NCI-H1092 (cell line): ENCODE data around the gene KLHL29.

Source experiments
- DNase-seq: peaks from one replicate; lab custom pipeline; 2025; lab: John Stamatoyannopoulos, UW

Gene KLHL29

DNA sequence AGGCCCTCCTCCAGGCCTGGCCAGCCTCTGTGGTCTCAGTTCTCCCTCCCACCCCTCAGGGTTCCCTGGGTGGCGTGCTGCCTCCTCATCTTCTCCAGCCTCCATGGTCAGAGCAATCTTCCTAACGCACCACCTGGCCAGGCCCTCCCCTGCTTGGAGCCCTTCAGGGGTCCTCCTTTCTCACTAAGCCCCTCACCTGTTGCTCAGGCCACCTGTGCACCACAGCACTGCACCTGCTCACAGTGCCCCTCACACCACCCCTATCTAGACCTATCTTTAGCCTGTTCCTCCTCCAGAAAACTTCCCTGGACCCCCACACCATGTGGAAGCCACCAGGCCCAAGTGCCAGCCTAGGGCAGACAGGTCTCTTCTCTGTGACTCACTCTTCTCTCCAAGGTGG, 274.8 kb downstream of the KLHL29 start:
- no peak for DNase-seq

DNA sequence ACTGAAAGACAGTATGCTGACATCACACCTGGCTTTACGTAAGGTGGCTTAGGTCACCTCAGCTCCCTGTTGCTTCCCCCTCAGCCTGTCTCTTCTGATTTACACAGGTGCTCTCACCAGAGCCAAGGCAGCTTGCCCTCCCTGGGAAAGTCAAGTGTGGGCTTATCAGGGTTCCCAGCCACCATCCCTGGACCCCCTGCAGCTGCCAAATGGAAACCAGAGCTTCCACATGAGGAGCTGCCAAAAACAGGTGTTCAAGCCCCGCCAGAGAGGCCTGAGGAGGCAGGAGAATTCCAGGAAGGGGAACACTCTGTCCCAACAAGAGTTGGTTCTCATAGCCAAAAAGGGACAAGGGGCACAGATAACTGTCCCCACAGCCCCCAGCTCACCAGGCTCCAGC, 275.3 kb downstream of the KLHL29 start:
- DNase-seq: no peak

DNA sequence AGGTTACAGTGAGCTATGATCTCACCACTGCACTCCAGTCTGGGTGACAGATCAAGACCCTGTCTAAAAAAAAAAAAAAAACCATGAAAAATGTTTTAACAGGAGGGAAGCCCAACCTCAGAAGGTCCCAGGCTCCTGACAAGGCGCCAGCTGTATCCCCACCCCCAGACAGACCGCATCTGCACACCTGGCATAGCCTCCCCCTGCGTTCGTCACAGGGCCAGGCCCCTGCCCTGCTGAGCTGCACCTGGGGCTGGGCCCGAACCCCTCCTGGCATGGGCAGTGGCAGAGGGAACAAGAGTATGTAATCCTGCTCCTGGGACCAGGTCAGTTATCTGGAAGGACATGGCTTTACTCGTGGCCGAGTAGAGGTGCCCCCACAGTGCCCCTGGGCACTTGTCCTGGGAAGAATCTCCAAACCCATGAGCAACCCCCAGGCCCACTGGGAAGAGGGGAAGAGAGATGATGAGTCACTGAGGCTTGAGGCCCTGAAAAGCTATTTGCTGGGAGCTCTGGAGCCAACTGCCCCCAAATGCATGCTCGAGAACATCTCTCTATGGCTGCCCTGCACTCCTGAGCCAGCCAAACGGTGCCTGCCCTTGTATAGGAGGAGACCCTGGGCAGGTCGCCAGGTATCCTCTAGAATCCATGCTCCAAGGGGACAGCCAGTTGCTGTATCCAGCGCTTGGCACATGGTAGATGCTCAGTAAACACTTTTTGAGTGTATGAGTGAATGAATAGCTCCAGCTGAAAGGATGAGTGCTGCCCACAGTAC, 276.5 kb downstream of the KLHL29 start:
- no peak for DNase-seq

DNA sequence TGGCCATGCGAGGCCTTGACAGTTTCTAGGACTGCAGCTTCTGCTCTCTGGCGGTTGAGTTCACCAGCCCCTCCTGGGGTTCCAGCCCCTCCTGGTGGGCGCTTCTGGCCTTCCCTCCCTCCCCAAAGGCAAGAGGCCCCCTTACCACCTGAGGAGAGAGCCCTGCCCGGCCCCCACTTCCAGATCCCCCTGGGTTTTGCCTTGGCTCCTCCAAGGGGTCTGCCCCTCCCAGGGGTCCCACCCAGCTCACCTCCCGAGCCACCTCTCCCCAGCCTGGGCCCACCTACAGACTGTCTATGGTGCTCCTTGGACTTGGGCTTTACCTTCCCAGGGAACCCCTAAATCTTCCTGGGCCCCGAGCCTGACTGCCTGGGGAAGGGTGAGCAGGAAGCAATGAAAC, 277.5 kb downstream of the KLHL29 start:
- no peak for DNase-seq

DNA sequence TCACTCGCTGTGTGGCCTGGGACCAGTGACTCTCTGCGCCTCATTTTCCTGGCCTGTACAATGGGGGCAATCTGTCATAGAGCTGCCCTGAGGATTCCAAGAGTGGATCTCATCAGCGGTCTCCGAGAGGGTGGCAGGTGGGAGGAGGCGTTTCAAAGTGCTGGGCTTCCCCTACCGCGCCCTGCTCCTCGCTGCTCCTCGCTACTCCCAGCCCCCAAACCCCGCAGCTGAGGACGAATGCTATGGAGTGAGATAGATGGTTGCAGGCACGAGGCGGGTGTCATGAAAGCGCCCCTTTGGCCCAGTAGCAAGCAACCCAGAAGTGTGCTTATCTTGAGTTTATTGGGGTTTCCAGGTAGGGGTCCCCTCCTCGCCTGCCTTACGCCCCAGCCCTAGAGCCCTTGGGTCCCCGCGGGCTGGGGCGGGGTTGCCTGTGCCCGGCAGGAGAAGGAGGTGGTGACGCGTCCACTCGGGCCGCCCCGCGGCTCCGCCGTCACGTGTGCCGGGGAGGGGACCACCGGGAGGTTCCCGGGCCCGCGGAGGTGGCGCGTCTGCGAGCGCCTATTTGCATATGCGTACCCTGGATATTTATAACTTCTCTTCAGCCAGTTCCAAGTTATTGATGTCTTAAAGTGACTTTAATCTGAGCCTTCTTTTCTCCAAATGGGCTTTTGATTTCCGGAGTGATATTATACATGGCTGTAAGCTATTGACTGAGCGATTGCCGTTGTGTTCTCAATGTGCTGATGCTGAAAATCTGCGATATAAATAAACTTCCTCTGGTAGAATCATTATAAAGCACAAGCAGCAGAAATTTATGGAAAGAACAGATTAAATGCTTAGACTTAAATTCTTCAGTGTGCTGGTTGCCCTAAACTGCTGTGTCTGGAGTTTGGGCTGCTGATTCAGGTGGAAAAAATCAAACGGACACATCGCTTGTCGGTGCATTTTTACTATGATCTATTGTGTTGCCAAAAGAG, 278.3 kb downstream of the KLHL29 start:
- DNase-seq: no peak

DNA sequence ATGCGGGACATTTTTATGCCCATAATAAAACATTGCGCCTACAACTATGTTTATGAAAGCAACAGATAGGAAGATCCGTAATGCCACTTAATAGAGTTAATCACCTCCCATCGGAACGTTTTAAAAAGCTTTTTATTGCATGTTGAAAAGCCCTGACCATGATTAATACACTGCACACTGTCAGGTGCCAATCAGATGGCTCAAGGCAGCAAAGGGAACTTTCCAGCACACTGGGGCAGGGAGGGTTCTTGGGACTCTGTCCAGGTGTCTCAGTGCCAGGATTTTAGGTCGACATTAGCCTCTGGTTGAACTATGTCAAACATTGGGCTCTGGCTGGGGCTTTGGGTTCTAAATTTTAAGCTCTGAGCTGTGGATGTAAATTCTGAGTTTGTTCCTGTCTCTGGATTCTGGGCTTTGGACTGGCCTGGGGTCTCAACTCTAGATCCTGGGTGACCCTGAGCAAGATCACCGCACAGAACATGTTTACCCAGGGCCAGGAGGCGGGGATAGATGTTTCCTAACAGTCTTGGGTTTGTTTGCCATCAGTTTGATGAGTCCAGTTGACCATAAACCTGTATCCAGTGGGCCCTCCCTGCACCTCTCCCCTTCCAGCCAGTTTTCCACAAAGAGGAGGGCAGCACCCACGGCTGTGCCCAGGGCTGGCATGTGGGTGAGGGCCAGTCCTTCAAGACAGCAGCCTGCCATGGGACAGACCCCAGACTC, 279.2 kb downstream of the KLHL29 start:
- no peak for DNase-seq

DNA sequence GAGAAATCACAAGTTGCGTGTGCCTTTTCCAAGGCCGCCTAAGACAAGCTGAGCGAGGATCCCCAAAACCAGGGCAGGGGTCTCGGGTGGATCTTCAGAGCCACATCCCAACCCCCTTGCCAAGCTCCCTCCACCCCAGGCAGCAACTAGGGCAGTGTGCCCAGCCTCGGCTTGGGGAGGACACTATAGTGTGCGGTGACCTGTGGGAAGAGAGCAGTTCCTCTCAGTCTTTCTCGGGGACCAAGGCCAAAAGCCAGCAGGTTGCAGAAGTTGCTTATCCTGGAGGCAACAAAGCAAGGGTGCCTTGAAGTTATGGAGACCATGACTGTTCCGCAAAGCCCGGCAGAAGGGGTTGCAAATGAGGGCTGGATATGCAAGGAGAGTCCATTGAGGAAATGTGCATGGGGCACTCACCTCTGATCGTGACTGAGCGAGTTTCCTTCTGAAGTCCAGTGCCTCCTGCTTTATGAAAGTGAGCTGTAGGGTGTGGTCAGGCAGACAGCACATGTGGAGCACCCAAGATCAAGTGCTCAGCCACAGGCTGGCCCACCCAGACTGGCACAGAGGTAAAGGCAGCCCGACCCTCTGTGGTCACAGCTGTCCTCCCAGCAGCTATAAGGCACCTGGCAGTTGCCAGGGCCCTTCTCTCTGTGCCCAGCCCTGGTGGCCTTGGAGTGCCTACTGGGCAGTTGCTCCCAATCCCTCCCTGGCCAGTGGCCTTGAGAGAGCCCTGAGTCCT, 281.4 kb downstream of the KLHL29 start:
- no peak for DNase-seq

DNA sequence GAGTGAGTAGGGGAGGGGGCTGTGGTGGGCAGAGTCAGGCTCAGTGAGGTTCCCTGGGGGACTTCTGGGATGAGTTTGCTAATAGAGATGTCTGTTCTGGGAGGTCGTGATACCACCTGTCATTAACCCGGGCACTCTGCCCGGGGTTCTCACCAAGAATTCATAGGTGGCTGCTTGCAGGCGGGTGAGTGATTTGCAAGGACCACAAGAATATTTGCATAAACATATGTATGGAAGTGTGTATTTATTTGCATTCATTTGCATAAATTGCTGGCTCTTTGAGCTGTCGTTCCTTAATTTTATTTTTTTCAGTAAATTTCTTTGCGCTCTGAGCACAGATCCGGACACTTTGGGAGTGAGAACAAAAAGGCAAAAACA, 282.0 kb downstream of the KLHL29 start:
- DNase-seq: no peak

DNA sequence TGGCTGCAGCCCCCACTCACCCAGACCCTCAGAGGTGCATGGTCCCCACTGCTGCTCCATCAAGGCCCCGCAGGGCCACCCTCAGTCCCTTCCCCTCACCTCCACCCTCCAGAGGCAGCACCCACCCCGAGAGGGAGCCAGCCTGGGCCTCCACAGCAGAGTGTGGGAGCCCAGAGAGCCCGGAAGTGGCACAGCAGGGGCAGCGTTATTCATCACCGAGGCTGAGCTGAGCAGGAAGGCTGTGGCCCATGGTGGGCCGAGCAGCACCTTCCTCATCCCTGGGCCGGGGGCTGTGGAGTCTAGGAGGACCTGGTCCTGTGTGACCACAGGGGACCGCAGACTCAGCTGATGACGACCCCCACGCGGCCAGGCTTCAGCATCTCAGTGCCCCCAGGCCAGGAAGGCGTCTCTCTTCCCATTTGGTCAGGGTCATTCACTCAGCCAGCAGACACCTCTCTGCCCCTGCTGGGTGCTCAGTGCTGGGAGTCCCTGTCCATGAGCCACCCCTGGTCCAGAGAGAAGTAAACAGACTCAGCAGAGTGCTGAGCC, 283.9 kb downstream of the KLHL29 start:
- DNase-seq: no peak

DNA sequence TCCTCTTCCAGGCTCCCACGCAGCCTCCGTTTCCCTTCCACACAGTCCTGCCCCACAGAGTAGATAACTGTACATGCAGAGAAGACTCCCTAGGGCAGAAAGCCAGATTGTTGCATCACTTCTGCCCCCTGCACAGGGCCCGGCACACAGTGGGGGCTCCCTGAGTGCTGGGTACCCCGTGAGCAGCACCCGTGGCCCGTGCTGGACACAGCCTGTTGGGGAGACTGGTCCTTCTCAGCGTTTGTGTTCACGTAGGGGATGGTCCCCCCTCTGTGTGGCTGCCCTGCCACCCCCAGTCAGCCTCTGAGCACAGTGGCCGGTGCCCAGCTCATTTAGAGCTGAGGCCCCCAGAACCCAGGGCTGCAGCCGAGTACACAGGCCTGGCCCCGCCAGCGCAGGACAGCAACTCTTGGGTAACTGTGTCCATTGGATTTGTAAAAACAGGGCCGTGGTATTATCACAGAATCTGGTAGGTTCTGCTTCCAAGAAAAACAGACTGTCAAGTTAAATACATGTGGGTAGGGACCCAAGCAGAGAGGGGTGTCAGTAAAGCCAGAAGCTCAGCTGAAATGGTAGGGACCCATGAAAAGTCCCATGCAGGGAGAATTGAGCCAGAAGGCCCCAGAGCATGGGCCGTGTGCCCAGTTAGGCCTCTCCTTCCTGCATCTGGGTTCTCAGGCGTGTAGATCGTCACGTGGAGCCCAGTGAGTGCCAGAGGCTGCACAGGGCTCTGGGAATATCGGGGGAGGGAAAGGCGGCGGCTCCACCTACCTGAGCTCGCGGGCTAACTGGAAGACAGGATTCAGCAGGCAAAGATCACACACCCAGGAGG, 284.6 kb downstream of the KLHL29 start:
- no peak for DNase-seq

DNA sequence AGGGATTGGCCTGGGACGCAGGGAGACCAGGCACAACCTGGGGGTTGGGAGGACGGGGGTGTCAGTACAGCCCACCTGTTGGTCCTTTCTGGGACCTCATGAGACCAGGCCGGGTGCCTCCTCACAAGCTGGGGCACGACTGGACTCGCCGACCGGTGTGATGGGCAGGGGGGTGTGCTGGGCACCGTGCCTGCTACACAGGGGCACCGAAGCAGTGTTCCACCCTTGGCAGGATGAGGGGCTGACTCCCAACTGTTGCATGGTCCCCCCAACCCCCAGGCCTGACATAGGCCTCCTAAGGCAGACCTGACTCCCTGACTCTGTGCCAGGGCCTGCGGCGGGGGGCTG, 285.2 kb downstream of the KLHL29 start:
- no peak for DNase-seq

DNA sequence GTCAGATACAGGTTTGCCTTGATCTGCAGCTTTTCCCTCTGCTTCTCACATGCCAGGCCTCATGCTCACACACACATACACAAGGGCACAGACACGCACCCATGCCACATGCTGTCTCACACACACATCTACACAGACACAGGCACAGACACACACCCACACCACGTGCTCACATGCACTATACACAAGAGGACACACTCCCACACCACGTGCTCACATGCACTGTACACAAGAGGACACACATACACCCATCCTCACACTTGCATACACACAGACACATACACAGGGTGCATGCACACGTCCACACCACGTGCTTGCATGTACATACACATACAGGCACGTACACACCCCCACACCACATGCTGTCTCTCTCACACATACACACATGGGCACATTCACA, 288.1 kb downstream of the KLHL29 start:
- DNase-seq: no peak

DNA sequence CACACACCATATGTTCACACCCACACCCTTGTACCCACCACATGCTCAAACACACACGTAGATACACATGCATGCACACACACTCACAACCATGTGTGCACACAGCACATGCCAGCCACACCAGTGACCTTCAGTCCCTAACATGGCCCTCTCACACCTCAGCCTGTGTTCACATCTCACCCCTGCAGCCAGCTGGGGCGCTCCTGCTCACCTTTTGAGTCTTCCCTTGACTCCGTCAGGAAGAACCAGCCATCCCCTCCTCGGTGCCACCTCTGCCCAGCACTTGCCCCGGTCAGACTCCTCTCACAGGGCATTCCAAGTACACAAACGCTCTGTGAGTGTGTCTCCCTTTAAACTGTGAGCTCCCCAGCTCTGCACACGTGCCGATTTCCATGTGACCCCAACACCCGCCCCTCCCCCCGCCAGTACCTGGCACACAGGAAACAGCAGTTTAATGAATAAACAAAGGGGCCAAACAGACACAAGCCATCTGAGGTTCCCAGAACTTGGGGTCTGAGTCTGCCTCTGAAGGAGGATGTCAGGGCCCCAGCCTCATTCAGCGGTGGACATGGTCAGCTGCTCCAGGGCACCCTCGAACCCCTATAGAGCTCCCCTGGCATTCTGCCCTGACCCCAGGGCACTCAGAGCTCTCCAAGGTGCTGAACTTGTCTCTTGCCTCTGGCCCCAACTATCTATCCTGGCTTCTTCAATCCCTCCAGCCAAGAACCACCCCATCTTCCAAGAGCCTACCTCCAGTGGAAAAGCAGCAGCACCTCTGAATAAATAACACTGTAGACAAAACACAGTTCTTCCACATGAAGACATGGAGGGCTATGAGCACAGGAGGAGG, 289.1 kb downstream of the KLHL29 start:
- no peak for DNase-seq

DNA sequence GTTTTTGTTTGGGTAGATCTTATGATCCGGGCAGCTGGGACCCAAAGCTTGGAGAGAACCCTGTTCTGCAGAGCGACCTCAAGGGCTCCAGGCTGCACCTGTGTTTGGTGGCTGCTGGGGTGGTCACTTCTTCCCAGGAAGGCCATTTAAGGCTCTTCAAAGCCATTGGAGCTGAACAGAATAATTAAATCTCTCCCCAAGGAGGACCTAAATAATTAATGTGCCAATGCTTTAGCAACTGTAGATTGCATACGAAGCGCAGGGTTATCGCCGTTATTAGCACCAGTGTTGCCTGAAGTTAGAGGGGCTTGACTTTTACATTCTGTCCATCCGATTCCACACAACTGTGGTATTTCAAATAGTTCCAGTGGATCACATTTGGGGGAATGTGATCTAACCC, 290.5 kb downstream of the KLHL29 start:
- no peak for DNase-seq

DNA sequence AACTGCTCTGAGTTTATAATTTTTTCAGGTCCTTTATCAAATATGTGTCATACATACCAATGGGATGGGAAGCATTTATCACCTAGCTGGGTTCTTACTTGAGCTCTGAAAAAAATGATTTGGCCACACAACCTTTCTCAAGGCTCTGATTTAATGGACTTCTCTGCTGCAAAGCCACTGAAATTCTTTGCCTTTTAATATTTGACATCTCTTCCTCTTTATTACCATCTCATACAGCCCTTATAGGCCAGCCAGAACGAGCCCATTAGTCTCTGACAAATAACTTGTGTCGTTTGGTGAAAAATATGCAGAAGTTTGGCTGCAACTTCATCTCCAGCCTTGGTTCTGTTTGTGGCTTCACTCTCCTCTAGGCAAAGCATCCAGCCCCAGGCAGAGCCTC, 292.9 kb downstream of the KLHL29 start:
- no peak for DNase-seq

DNA sequence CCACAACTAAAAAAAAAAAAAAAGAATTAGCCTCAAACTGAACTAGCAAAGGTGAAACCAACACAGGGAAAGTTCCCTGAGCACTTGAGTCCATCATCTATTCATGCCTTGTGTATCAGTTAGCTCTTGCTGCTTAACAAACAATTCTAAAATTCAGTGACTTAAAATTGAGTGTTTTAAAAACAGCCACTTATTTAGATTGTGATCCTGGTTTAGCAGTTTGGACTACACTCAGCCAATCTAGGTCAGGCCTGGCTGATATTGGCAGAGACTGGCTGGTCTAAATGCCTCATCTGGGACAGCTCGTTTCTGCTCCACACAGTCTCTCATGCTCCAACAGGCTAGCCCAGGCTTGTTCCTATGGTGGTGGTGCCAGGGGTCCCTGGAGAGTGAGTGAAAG, 294.1 kb downstream of the KLHL29 start:
- no peak for DNase-seq

DNA sequence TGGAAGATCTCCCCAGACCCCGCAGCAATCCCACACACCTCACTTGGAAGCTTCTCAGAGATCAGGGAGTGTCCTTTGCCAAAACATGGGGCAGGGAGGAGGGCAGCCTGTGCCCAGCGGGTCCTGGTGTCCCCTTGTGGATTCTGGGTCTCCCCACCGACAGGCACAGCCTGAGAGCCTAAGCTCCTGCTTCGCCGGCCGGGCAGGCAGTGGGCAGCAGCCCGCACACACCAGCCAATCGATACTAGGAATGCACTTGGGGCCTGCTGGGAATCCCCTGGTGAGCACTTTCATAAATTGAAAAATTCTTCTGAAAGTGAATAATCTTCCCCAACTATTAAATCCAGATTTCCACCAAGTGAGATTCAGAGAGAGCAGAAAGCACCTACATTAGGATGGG, 296.0 kb downstream of the KLHL29 start:
- no peak for DNase-seq

DNA sequence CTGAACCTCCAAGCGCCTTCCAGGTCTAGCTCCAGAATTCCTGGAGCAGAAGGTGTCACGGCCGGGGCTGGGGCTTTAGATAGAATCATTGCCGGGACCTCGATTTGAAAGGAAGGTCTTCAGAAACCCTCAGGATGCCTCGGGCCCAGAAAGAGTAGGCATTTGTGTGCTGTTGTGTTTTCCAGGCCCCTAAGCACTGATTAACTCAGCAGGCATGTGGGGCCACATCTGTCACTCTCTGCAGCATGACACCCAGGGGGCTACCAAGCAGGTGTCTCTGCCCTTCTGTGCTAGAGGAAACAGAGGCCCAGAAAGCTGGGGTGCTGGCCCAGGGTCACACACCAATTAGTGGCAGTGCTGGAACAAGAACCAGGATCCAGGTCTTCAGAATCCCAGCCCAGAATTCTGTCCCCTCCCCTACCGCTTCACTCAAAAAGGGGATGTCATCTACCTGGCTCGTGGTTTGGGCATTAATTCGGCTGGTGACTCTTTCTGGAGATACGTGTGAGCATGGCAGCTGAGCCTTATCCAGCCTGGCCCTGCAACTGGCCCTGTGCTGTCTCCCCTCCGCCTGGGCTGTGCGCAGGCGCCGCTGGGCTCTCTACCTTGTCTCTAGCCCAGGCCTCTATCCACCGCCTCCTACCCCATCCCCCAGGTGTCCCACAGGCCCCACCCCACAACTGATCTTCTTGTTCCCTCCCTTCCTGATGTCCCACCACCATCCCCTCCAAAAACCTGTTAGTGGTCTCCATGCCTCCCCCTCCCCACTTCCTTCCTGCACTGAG, 296.6 kb downstream of the KLHL29 start:
- no peak for DNase-seq

DNA sequence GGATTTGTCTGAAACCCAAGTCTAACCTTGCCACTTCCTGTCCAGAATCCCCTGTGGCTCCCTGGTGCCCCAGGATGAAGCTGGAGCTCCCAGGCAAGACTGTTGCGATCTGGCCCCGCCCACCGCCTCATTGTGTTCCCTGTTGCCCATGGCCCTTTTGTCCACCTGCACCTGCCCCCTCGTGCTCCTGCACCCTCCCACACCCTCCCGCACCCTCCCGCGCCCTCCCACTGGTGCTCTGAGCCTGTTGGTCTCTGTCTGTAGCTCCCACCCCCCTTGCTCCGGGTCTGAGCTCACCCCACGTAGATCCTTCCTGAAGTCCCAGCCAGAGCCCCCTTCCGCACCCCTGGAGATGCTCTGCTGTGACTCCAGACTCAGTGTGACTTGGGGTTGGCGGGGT, 297.5 kb downstream of the KLHL29 start:
- DNase-seq: no peak
